Fibroblast of skin of right quadriceps (primary cell): Measurements from ENCODE around the gene TNK1.

ENCODE experiments used
- DNase-seq: peaks from one replicate; pipeline ENCODE4 v3.0.0-alpha.2; 2013

TNK1 gene

DNA sequence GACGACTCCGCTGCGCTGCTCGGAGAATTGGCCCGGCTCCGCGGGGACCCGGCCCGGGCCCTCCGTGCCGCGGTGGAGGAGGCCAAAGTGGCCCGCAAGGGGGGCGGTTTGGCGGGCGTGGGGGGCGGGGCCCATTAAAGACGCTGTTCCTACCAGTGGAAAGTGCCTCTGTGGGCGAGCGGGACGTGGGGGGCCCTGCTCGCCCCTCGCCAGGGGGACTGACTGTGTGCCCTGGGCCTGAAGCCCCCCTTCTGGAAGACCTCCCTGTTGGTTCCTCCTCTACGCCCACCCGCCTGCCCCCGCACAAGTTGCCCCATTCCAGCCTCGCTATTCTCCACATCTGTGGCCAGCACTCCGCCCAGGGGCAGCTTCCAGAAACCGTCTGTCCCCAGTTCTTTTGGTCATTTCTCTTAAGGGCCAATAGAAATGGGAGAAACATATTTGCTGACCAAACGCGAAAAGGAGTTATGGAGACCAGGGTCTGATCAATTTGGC lies 56.5 kb downstream of the TNK1 start:
- no peak for DNase-seq

GRCh38 chr17:7437950-7438614 lies 57.2 kb downstream of the TNK1 start:
- no peak for DNase-seq

- DNase-seq: no peak
Observed at GRCh38 chr17:7438656-7439460, 58.0 kb downstream of the TNK1 start.
